Tibial nerve (tissue), 3 donors: ENCODE measurements around the gene LHPP.

Experiments used
- CTCF ChIP-seq, 5 experiments: fragments of 200-600 bp in 3 of 5; fragments of 450-650 bp in 2 of 5; sonication (generic) in 3 of 5; IDR thresholded peaks; one replicate each; pipeline ENCODE4 v1.5.1; 2016 to 2019; ENCODE audit warnings: antibody characterized with exemption in 5 of 5, mild to moderate bottlenecking in 3 of 5, moderate library complexity in 2 of 5
- POLR2A ChIP-seq, 2 donors: fragments of 450-650 bp; IDR thresholded peaks; one replicate each; pipeline ENCODE4 v1.6.1; 2017; ENCODE audit warnings: antibody characterized with exemption in 2 of 2, mild to moderate bottlenecking in 2 of 2, moderate library complexity in 2 of 2

GRCh38 chr10:124522933-124523871 is 61.6 kb downstream of the LHPP start:
- TF ChIP-seq CTCF (IDR thresholded peaks at IDR 0.05) (no peak), POLR2A (IDR thresholded peaks at IDR 0.05) (no peak)
